Gastrocnemius medialis (tissue), 4 donors: ENCODE measurements around the gene ACTR5.

Experiments used
- CTCF ChIP-seq, 5 experiments: fragments of 450-650 bp in 3 of 5; fragments of 200-600 bp in 2 of 5; sonication (generic) in 2 of 5; IDR thresholded peaks in 4 of 5; conservative IDR thresholded peaks in 1 of 5; 1 replicate in 4 of 5; 2 replicates in 1 of 5; pipeline ENCODE4 v1.5.1; 2016 to 2019; ENCODE audit warnings: antibody characterized with exemption in 5 of 5, mild to moderate bottlenecking in 3 of 5, moderate library complexity in 3 of 5
- POLR2A ChIP-seq, 2 donors: fragments of 450-650 bp; IDR thresholded peaks; one replicate each; pipeline ENCODE4 v1.6.1; 2017; ENCODE audit warnings: antibody characterized with exemption in 2 of 2, mild to moderate bottlenecking in 2 of 2, moderate library complexity in 2 of 2

DNA sequence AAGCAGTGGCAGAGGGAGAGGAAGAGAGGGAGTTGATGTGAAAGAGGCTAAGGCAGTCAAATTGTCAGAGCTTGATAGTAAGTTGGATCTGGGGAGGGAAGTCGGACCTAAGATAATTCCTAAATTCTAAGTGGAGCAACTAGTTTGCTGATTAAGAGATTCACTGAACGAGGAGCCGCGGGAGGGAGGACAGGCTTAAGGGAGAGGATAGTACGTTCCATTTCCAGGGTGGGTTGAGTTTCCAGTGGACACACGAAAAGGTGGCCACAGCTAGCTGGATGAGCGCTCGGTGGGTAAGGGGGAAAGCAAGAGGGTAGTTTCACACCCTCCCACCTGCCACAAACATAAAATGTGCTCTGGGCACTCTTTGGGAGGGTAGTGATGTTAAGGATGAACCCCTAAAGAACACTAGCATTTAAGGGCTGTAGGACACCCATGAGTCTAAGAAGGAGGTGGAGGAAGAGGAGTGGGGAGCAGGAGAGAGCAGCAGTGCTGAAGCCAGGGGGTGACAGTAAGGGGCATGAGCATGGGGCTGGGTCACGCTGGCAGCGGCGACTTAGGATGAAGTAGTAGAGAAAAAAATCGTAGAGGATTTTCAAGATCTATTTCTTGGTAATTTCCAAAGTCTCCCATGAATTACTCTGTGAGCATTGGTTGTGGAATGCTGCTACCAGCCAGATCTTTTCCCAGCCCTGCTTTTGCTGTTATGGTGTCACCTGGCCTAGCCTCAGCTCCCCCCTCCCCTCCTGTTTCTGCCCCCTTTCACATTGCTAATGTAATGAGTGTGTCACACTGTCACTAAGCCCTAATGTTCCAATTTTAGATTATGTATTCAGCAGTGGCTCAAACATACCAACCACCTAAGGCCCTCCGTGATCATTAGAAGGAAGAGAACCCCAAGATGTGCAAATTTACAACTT lies 21.4 kb downstream of the ACTR5 start:
- TF ChIP-seq POLR2A (IDR thresholded peaks at IDR 0.05) (no peak), CTCF (IDR thresholded peaks at IDR 0.05 in 4 of 5, conservative IDR thresholded peaks at IDR 0.05 in 1 of 5) (no peak)
